Endothelial cell (in vitro differentiated cells): ENCODE measurements around the gene MAGI1. TPM values are rescaled to one million over a fixed set of nuclear protein-coding genes. Genes with fewer than 3 reads are reported as not detected.

ENCODE experiments used
- DNase-seq: peaks from one replicate; pipeline ENCODE4 v3.0.0; 2021; ENCODE audit warnings: low spot score
- H3K27ac Mint-ChIP-seq: one replicate; pipeline ENCODE4 v1.8.0; 2021; ENCODE audit warnings: mixed read lengths, inconsistent platforms; ENCODE audit not compliant: unreplicated experiment
- H3K27me3 Mint-ChIP-seq: one replicate; pipeline ENCODE4 v1.8.0; 2021; ENCODE audit warnings: mild to moderate bottlenecking, moderate library complexity, mixed read lengths, inconsistent platforms; ENCODE audit not compliant: unreplicated experiment
- H3K36me3 Mint-ChIP-seq: one replicate; pipeline ENCODE4 v1.8.0; 2021; ENCODE audit warnings: mild to moderate bottlenecking, low read depth, mixed read lengths, inconsistent platforms; ENCODE audit not compliant: unreplicated experiment
- H3K4me1 Mint-ChIP-seq: one replicate; pipeline ENCODE4 v1.8.0; 2021; ENCODE audit warnings: mild to moderate bottlenecking, mixed read lengths, inconsistent platforms; ENCODE audit not compliant: unreplicated experiment
- H3K4me3 Mint-ChIP-seq: one replicate; pipeline ENCODE4 v1.8.0; 2021; ENCODE audit warnings: mild to moderate bottlenecking, mixed read lengths, inconsistent platforms; ENCODE audit not compliant: unreplicated experiment
- H3K9me3 Mint-ChIP-seq: one replicate; pipeline ENCODE4 v1.8.0; 2021; ENCODE audit warnings: mixed read lengths, inconsistent platforms; ENCODE audit not compliant: unreplicated experiment
- total RNA-seq: library from RNA; stranded (reverse); fragmentation: NEBNext Ultra II Directional; extraction: Animal tissue kit (Norgen Biotek cat#: 25700); gene quantifications from one replicate; pipeline ENCODE4 v1.2.1, GENCODE V29; 2021; ENCODE audit not compliant: unreplicated experiment
- TF ChIP-seq, protein P1 (sequence below): fragments of 200-600 bp; sonication (generic); IDR thresholded peaks from one replicate; pipeline ENCODE4 v1.5.0; 2021; ENCODE audit warnings: antibody characterized with exemption; ENCODE audit not compliant: unreplicated experiment

Gene MAGI1
- total RNA-seq, 1 donor from 2014 or later = 33.8 TPM

DNA sequence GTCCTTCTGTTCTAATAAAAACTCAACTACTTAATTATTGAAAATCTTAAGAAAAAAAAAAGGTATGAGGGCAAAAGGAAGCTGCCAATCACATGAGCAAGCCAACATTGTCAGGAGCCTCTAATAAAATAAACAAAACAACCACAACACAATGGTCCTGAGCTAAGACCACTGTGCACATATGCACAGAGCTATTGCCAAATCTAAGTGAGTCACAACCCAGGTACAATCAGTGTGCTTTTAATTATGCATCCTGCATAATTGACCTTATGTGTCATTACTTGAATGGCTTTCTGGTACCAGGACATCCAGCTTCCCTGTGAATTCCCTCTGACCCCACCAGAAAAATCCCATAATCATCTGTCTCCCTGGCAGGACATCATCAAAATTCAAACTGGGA lies 639.8 kb downstream of the MAGI1 start:
- Mint-ChIP-seq H3K36me3 (no peaks in the 10 kb centered on the region), H3K4me3 (no peak overlapping the region), H3K27ac (no peak overlapping the region), H3K4me1 (peaks cover 20% of the 10 kb centered on the region), H3K27me3 (peaks cover 2% of the 10 kb centered on the region), H3K9me3 (no peaks in the 10 kb centered on the region)
- no peak for DNase-seq
- TF ChIP-seq, protein P1, sequence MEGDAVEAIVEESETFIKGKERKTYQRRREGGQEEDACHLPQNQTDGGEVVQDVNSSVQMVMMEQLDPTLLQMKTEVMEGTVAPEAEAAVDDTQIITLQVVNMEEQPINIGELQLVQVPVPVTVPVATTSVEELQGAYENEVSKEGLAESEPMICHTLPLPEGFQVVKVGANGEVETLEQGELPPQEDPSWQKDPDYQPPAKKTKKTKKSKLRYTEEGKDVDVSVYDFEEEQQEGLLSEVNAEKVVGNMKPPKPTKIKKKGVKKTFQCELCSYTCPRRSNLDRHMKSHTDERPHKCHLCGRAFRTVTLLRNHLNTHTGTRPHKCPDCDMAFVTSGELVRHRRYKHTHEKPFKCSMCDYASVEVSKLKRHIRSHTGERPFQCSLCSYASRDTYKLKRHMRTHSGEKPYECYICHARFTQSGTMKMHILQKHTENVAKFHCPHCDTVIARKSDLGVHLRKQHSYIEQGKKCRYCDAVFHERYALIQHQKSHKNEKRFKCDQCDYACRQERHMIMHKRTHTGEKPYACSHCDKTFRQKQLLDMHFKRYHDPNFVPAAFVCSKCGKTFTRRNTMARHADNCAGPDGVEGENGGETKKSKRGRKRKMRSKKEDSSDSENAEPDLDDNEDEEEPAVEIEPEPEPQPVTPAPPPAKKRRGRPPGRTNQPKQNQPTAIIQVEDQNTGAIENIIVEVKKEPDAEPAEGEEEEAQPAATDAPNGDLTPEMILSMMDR = no peak

DNA sequence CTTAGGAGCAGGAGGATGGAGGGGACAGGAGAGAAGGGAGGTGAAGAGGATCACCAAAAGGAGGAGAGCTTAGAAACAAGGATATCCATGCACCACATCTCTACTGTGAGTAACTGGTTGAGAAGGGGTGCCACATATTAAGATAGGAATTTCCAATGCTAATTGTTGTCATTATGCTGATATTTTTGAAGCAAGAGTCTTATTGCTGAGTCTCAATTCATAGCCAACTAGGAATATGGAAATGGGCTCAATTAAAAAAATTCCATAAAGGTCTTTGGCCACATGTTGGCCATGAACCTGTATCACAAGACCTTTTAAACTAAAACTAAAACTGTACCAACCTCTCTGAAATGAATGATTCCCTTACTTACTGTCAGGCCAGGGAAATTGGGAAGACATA lies 642.6 kb downstream of the MAGI1 start:
- peaks cover 14% of the 10 kb centered on the region for H3K4me1 Mint-ChIP-seq
- H3K27ac Mint-ChIP-seq = no peak overlapping the region
- no peaks in the 10 kb centered on the region for H3K36me3 Mint-ChIP-seq
- DNase-seq = no peak
- peaks cover 2% of the 10 kb centered on the region for H3K27me3 Mint-ChIP-seq
- no peak overlapping the region for H3K4me3 Mint-ChIP-seq
- H3K9me3 Mint-ChIP-seq = no peaks in the 10 kb centered on the region
- TF ChIP-seq, protein P1 = no peak

DNA sequence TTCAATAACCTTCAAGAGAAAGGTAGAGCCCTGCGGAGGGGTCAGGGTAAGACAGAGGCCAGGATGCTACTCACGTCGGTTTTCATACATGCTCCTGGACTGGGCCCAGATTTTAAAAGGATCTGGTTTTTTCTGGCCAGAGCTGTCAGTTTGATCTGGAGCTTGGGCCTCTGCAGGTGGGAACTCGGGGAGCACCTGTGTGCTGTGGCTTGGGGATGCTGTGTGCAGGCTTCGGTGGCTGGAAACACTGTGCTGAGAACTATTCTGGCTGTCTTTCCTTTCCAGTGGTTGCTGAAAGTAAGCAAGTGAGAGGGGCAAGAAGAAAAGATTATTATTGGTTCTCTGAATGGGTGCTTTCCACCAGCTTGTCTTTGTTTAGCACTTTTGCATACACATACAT lies 647.6 kb downstream of the MAGI1 start:
- DNase-seq = no peak
- H3K36me3 Mint-ChIP-seq = peaks cover 9% of the 10 kb centered on the region
- H3K4me1 Mint-ChIP-seq = peaks cover 13% of the 10 kb centered on the region
- TF ChIP-seq, protein P1 = no peak
- H3K27me3 Mint-ChIP-seq = peaks cover 2% of the 10 kb centered on the region
- no peak overlapping the region for H3K4me3 Mint-ChIP-seq
- no peaks in the 10 kb centered on the region for H3K9me3 Mint-ChIP-seq
- no peak overlapping the region for H3K27ac Mint-ChIP-seq

DNA sequence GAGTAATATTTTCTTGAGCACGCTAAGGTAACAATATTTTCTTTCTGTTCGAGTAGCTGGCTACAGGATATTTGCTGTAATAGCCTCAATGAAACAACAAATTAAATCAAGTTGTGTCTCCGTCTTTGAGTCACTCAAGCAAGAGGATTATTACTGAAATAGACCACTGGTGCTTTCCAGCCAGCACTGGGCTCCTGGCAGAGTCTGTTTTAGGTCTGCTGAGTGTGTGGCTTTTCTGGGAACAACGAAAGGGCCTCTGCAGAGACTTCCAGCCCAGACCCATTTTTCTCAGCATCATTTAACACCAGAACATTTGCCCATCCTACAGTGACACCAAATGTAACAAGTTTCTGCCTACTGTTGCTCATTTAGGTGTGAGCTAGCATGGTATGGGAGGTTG lies 652.9 kb downstream of the MAGI1 start:
- H3K36me3 Mint-ChIP-seq = peaks cover 13% of the 10 kb centered on the region
- no peak overlapping the region for H3K4me3 Mint-ChIP-seq
- no peak for DNase-seq
- H3K27me3 Mint-ChIP-seq = no peaks in the 10 kb centered on the region
- H3K4me1 Mint-ChIP-seq = peaks cover 4% of the 10 kb centered on the region
- TF ChIP-seq, protein P1 = no peak
- H3K9me3 Mint-ChIP-seq = no peaks in the 10 kb centered on the region
- H3K27ac Mint-ChIP-seq = no peak overlapping the region

DNA sequence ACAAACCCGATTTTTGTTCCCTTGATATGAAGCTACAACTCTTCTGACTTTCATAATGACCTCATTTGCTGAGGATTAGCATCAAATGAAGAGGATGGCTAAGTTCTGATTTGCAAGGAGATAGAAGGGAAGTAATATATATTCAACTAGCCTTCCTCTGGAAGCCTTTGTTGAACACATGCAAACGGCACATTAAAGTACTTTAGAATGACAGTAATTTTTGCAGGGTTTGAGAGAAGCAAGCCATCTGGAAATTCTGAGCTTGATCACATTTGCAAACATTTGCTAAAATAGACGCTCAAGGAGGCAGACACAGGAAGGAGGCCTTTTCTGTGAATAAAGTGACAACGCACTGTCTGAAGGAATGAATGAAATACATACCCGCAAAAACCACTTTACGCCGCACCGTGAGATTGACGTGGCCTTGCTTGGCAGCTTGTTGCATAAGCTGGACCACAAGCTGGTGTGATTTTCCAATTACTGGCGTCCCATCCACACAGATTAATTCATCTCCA lies 657.2 kb downstream of the MAGI1 start:
- DNase-seq = no peak
- TF ChIP-seq, protein P1 = no peak
- no peaks in the 10 kb centered on the region for H3K4me1 Mint-ChIP-seq
- H3K27me3 Mint-ChIP-seq = no peaks in the 10 kb centered on the region
- H3K4me3 Mint-ChIP-seq = no peak overlapping the region
- H3K9me3 Mint-ChIP-seq = no peaks in the 10 kb centered on the region
- no peak overlapping the region for H3K27ac Mint-ChIP-seq
- H3K36me3 Mint-ChIP-seq = peaks cover 12% of the 10 kb centered on the region
